Measurements from ENCODE around the gene C1orf116. TPM values are rescaled to one million over a fixed set of nuclear protein-coding genes. Genes with fewer than 3 reads are reported as not detected.

Gene C1orf116
- polyA plus RNA-seq, 1 donor from 2014 or later = not detected

DNA sequence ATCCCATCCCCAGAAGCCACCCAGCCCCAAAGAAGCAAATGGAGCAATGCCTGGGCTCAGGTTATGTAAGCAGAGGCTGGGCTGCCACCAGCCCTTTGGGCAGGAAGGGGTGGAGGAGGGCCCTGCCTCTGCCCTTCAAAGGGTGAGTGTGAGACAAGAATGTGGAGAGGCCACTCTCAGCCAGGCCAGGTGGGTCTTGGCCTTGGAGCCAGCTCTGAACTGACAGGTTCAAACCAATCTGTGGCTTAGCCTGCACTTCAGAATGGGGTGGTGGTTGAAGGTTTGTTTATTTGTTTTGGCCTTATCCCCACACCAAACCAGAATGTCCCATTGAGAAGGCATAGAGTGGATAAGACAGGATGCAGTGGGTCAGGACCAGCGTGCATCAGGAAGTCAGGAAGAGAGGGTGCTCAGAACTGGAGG is 29.8 kb downstream of the C1orf116 start:
- Histone ChIP-seq H3K9me3 (ENCODE audit: low read length) (no peaks in the 10 kb centered on the region), H3K9ac (ENCODE audit: low read length) (no peak overlapping the region), H3K27me3 (ENCODE audit: insufficient read depth, low read depth, low read length) (no peaks in the 10 kb centered on the region), H3K79me2 (replicated peaks; ENCODE audit: insufficient read depth, low read length) (no peaks in the 10 kb centered on the region), H3K27ac (ENCODE audit: low read length) (no peak overlapping the region), H4K20me1 (ENCODE audit: insufficient read depth) (no peaks in the 10 kb centered on the region), H3K36me3 (ENCODE audit: insufficient read depth, low read length) (no peaks in the 10 kb centered on the region), H3K4me2 (ENCODE audit: low read length) (no peak overlapping the region), H3K4me3 (ENCODE audit: low read length) (no peak overlapping the region), H3K9me2 (ENCODE audit: insufficient read depth, low read length) (no peaks in the 10 kb centered on the region), H2AFZ (ENCODE audit: low read depth, low read length) (no peak overlapping the region), H3F3A (ENCODE audit: insufficient read depth, low read length, poor library complexity, severe bottlenecking) (no peaks in the 10 kb centered on the region)
- TF ChIP-seq MXI1 (conservative IDR thresholded peaks at IDR 0.05; ENCODE audit: poor library complexity, severe bottlenecking) (no peak), EZH2 (IDR thresholded peaks at IDR 0.05; ENCODE audit: borderline replicate concordance, insufficient read depth, low read length, poor library complexity, severe bottlenecking) (no peak), CTCF (IDR thresholded peaks at IDR 0.05; ENCODE audit: poor library complexity, severe bottlenecking) (no peak), EP300 (conservative IDR thresholded peaks at IDR 0.05; ENCODE audit: poor library complexity, severe bottlenecking) (no peak)

DNA sequence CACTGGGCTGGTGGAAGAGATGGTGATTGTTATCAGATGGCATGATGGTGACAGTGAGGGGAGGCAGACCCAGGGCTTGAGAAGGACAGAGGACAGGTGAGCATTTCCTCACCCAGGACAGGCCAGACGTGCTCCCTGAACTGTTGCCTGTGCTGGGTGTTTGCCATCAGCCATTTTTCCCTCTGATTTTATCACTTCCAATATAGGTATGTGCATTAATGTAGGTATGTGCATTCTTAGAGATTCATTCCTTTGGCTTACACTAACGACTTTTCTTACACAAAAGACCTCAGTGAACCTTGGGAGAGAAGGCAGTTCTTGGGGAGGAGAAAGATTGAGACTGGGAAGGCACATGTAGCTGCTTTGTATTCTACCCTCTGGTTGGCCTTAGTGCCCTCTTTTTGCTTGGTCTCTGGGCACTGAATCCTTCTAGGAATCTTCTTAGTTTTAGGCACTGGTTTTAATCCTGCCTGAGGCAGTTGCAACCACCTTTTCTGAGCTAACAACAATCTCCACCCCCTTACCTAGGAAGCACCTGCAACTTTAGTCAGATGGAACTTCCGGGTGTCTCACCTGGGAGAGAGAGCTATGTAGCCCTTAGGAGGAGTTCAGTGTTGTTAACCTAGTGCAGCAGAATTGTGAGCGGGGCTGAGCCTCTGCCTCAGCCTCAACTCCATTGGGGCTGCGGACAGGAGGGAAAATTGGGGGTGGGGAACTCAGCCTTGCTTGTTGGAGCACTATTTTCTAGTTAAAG is 30.9 kb downstream of the C1orf116 start:
- Histone ChIP-seq H3K4me2 (ENCODE audit: low read length) (no peak overlapping the region), H4K20me1 (ENCODE audit: insufficient read depth) (no peaks in the 10 kb centered on the region), H3K27ac (ENCODE audit: low read length) (no peak overlapping the region), H3K27me3 (ENCODE audit: insufficient read depth, low read depth, low read length) (no peaks in the 10 kb centered on the region), H3K9me2 (ENCODE audit: insufficient read depth, low read length) (no peaks in the 10 kb centered on the region), H3K9me3 (ENCODE audit: low read length) (no peaks in the 10 kb centered on the region), H3K79me2 (replicated peaks; ENCODE audit: insufficient read depth, low read length) (no peaks in the 10 kb centered on the region), H3F3A (ENCODE audit: insufficient read depth, low read length, poor library complexity, severe bottlenecking) (no peaks in the 10 kb centered on the region), H3K36me3 (ENCODE audit: insufficient read depth, low read length) (no peaks in the 10 kb centered on the region), H2AFZ (ENCODE audit: low read depth, low read length) (no peak overlapping the region), H3K4me3 (ENCODE audit: low read length) (no peak overlapping the region), H3K9ac (ENCODE audit: low read length) (no peak overlapping the region)
- TF ChIP-seq TAF1 (IDR thresholded peaks at IDR 0.05; ENCODE audit: low read depth) = no peak
- TF ChIP-seq CTCF (IDR thresholded peaks at IDR 0.05; ENCODE audit: poor library complexity, severe bottlenecking) = no peak
- no peak for TF ChIP-seq RAD21 (conservative IDR thresholded peaks at IDR 0.05)
- TF ChIP-seq MXI1 (conservative IDR thresholded peaks at IDR 0.05; ENCODE audit: poor library complexity, severe bottlenecking) = no peak
- no peak for TF ChIP-seq REST (IDR thresholded peaks at IDR 0.05; ENCODE audit: borderline replicate concordance)
- TF ChIP-seq EP300 (conservative IDR thresholded peaks at IDR 0.05; ENCODE audit: poor library complexity, severe bottlenecking) = no peak
- TF ChIP-seq EZH2 (IDR thresholded peaks at IDR 0.05; ENCODE audit: borderline replicate concordance, insufficient read depth, low read length, poor library complexity, severe bottlenecking) = no peak
- TF ChIP-seq POLR2AphosphoS5 (IDR thresholded peaks at IDR 0.05) = no peak
- TF ChIP-seq SMC3 (conservative IDR thresholded peaks at IDR 0.05; ENCODE audit: poor library complexity) = no peak

All from neural cell (in vitro differentiated cells).